Sigmoid colon (tissue), 4 donors: ENCODE data around the gene FBXL17.

Source experiments
- EP300 ChIP-seq, 4 donors: sonication (generic); formaldehyde crosslinking; IDR thresholded peaks; one replicate each; pipeline ENCODE4 v1.6.1; 2017; ENCODE audit warnings: antibody characterized with exemption in 4 of 4
- POLR2AphosphoS5 ChIP-seq, 4 donors: sonication (generic); formaldehyde crosslinking; IDR thresholded peaks; one replicate each; pipeline ENCODE4 v1.6.1; 2017; ENCODE audit warnings: antibody characterized with exemption in 4 of 4
- TF ChIP-seq, protein P1 (sequence below), 4 experiments: fragments of 450-650 bp in 3 of 4; fragments of 200-600 bp in 1 of 4; IDR thresholded peaks; one replicate each; pipeline ENCODE4 v1.5.1; 2016 to 2019; ENCODE audit warnings: antibody characterized with exemption in 4 of 4, mild to moderate bottlenecking in 3 of 4, moderate library complexity in 2 of 4

GRCh38 chr5:107884871-107885270 is 497.0 kb downstream of the FBXL17 start:
- TF ChIP-seq, protein P1, sequence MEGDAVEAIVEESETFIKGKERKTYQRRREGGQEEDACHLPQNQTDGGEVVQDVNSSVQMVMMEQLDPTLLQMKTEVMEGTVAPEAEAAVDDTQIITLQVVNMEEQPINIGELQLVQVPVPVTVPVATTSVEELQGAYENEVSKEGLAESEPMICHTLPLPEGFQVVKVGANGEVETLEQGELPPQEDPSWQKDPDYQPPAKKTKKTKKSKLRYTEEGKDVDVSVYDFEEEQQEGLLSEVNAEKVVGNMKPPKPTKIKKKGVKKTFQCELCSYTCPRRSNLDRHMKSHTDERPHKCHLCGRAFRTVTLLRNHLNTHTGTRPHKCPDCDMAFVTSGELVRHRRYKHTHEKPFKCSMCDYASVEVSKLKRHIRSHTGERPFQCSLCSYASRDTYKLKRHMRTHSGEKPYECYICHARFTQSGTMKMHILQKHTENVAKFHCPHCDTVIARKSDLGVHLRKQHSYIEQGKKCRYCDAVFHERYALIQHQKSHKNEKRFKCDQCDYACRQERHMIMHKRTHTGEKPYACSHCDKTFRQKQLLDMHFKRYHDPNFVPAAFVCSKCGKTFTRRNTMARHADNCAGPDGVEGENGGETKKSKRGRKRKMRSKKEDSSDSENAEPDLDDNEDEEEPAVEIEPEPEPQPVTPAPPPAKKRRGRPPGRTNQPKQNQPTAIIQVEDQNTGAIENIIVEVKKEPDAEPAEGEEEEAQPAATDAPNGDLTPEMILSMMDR (IDR thresholded peaks at IDR 0.05) = no peak
- TF ChIP-seq POLR2AphosphoS5 (IDR thresholded peaks at IDR 0.05) = no peak
- no peak for TF ChIP-seq EP300 (IDR thresholded peaks at IDR 0.05)
